NCI-H146 treated with DMSO at 0.1 percent for 48 hours (cell line): ENCODE data around the gene PAXIP1.
"Not testable (repeated sequence)": the region's sequence is repeated elsewhere in the genome, so short reads cannot be mapped to it uniquely, and the experiment has no call there.

Experiments used
- DNase-seq: peaks from one replicate; lab custom pipeline; 2025; ENCODE audit not compliant: unreplicated experiment; lab: John Stamatoyannopoulos, UW

Gene PAXIP1, protein sequence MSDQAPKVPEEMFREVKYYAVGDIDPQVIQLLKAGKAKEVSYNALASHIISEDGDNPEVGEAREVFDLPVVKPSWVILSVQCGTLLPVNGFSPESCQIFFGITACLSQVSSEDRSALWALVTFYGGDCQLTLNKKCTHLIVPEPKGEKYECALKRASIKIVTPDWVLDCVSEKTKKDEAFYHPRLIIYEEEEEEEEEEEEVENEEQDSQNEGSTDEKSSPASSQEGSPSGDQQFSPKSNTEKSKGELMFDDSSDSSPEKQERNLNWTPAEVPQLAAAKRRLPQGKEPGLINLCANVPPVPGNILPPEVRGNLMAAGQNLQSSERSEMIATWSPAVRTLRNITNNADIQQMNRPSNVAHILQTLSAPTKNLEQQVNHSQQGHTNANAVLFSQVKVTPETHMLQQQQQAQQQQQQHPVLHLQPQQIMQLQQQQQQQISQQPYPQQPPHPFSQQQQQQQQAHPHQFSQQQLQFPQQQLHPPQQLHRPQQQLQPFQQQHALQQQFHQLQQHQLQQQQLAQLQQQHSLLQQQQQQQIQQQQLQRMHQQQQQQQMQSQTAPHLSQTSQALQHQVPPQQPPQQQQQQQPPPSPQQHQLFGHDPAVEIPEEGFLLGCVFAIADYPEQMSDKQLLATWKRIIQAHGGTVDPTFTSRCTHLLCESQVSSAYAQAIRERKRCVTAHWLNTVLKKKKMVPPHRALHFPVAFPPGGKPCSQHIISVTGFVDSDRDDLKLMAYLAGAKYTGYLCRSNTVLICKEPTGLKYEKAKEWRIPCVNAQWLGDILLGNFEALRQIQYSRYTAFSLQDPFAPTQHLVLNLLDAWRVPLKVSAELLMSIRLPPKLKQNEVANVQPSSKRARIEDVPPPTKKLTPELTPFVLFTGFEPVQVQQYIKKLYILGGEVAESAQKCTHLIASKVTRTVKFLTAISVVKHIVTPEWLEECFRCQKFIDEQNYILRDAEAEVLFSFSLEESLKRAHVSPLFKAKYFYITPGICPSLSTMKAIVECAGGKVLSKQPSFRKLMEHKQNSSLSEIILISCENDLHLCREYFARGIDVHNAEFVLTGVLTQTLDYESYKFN

DNA sequence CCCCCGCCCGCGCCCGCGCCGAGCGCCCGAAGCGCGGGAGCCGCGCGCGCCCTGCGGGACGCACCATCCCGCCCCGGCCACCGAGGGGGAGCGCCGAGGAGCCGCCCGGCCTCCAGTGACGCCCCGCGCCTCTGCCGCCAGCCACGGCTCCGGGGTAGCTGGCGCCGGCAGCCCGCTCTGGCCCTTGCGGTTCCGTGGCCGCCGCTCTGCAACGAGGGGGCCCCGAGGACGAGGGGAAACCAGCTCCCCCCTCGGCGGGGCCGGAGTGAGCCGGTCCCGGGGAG lies at the start of gene PAXIP1:
PAXIP1 (minus strand) TSS at position 33 of the 284 bp plus-strand sequence. CDS start 195 bp downstream, outside the sequence.
- no peak for DNase-seq

DNA sequence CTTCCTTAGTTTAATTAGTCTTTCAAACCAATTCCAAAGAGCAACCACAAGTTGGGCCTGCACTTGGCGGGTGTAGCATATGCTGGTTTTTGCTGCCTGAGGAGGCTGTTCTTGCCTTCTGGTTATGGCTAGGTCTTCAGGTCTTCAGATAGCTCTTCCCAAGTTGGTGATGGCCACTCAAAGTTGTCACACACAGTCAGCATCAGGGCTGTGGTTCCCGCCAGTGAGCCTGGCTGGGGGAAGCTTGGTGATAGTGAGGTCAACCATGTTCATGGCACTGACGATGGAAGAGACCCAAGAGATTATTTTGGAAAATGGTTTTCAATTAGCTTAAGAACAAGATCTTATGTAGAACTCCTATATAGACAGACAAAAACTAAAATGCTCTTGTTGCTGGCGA lies 48.4 kb upstream of the PAXIP1 start:
- DNase-seq: no peak

DNA sequence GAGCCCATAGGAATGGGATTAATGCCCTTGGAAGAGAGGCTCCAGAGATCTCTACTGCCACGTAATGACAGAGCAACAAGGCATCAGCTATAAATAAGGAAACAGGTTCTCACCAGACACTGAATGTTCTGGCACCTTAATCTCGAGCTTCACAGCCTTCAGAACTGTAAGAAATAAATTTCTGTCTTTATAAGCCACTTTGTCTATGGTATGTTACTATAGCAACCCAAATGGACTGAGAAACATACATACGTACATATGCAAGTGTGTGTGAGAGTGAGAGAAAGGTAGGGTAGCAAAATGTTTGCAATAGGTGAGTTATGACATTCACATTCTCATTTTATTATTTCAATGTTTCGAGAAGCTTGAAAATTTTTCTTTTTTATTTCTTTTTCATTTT lies 45.1 kb upstream of the PAXIP1 start:
- DNase-seq: no peak

DNA sequence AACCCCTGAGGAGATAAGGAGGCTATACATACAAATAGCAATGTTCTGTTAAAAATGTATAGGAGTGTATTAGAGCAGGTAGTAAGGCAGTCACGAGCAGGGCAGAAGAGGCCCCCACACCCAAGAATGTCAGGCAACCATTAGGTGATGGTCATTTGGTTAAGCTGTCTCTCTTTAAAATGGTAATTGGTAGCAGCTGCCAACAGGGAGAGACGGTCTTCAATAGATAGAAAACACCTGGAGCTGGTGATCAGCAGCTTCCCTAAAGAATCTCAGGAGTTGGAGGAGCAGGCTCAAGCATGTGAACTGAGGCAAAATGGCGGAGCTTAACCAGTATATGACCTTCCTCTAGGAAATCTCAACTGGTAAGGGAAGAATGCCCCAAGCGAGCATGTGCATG lies 40.8 kb upstream of the PAXIP1 start:
- no peak for DNase-seq

DNA sequence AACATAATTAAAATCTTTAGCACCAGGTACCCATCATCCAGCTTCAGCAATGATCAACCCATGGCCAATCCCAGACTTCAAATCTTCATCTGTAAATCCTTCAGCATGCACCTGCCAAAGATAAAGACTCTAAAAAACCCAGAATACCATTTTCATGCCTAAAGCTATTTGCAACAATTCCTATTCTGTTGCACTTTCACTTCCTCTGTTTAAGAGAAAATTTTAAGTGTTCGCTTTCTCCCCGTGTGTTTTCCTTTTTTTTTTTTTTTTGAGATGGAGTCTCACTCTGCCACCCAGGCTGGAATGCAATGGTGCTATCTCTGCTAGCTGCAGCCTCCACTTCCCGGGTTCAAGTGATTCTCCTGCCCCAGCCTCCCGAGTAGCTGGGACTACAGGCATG lies 35.4 kb upstream of the PAXIP1 start:
- DNase-seq: no peak

DNA sequence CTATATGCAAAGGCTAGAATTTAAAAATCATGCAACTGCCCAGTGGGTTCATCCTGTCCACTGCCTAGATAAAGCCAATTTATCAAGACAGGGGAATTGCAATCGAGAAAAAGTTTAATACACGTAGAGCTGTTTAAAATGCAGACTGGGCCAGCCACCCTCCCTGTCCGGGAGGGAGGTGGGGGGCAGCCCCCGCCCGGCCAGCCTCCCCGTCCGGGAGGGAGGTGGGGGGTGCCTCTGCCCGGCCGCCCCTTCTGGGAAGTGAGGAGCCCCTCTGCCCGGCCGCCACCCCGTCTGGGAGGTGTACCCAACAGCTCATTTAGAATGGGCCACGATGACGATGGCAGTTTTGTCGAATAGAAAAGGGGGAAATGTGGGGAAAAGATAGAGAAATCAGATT lies 31.6 kb upstream of the PAXIP1 start:
- DNase-seq: not testable (repeated sequence)

DNA sequence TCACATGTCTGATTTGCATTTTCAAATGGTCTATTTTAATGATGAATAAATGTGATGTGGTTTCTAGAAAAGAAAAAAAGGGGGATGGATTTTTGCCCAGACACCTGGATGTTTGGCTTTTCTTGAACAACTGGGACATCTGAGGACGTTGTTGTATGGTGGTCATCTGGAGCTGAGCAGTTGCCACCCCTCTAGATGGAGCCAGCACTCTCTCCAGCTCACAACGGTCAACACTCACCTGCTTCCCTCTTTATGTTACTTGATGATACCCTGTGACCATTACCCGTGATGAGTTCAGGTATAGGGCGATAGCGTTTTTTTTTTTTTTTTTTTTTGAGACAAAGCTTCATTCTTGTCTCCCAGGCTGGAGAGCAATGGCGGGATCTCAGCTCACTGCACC lies 30.1 kb upstream of the PAXIP1 start:
- no peak for DNase-seq

DNA sequence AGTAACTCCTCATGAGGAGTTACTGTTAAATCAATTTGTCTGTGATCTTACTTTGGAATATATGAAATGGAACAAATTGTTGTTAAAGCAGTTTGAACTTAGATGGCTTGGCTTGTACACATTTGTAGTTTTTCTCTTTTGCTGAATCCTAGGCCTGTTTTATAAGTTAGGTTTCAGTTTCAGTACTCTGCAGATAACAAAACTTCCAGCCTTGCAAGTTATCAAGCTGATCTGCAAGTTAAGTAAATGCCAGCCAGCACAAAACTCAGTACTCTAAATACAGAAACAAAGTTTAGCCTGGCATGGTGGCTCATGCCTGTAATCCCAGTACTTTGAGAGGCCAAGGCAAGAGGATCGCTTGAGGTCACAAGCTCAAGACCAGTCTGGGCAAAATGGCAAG lies 25.0 kb upstream of the PAXIP1 start:
- DNase-seq: no peak

DNA sequence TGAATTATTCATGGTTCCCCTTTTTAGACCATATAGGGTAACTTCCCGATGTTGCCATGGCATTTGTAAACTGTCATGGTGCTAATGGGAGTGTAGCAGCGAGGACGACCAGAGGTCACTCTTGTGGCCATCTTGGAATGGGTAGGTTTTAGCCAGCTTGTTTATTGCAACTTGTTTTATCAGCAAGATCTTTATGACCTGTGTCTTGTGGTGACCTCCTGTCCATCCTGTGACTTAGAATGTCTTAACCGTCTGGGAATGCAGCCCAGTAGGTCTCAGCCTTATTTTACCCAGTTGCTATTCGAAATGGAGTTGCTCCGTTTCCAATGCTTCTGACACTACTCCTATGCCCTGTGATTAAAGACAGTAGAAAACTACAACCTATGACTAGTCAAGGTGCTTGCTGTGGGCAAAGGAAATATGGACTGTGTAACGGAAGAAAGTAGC lies 18.8 kb upstream of the PAXIP1 start:
- DNase-seq: no peak

DNA sequence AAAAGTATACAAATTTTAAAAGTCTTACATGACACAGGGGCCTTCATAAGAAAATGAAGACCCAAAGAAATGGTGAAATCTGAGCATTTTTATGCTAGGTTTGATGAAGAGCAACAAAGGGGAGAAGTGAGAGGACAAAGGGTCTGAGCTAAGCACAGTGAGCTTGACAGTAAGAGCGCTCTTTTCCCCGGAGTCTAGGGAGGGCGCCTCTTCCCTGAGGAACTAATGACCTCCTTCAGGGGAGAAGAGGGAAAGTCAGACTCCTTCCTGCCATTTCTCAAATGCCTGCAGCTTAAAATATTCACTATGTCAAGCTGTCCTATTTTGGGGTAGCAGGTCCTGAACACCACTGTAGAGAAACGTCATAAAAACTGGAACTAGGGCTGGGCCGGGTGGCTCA lies 18.1 kb upstream of the PAXIP1 start:
- DNase-seq: no peak

DNA sequence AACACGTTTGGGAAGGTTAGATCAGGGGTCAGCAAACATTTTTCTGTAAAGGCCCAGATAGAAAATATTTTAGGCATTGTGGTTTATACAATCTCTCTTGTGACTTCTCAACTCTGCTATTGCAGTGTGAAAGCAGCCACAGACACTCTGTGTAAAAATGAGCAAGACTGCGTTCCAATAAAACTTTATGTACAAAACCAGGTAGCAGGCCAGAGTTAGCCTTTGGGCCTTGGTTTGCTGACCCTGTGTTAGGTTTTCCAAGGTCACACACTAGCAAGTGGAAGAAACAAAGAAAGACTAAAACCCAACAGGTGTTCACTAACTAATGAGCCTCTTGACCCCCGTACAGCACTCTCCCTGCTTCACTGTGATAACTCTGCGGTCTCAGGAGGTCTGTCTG lies 14.9 kb upstream of the PAXIP1 start:
- DNase-seq: no peak

DNA sequence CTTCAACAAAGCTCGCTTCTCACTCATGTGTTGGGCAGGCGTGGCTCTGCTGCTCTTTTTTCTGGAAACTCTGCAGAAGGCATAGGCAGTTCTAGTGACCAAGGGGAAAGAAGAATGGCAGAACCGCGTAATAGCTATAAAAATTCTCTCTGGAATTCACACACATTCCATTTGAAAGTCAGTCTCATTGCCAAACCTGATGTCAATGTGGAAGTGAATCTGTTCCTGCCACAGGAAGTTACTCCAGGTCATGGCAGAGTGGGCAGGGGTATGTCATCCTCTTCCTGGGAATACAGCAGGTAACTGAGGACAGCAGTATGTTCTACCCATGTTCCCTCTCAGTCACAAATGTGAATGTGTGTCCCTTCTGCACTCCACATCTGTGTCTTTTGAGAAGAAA lies 8.2 kb upstream of the PAXIP1 start:
- no peak for DNase-seq

DNA sequence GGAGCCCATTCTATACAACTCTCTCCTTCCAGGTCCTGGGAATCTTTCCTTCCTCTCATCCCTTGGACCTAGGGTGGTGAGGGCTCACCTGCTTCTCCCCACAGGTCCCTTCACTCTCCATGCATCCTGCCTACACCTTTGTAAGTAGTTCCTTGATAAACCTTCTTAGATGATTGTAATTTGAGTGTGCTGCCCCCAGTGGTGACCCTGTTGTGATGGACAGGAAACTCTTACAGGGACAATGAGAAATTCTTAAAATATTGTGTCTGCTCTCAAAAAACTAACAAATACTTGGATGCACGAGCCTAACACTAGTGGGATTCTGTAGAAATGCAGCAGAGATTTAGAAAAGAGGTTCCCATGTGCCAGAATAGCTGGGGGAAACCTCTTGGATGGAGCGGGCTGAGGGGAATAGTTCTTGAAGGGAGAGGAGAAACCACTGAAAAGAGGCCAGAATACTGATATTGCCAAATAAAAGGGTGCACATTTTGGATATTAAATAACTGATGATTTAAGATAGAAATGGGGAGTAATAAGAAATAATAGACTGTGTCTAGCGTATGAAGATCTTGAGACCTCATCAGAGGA lies 6.7 kb upstream of the PAXIP1 start:
- DNase-seq: no peak

DNA sequence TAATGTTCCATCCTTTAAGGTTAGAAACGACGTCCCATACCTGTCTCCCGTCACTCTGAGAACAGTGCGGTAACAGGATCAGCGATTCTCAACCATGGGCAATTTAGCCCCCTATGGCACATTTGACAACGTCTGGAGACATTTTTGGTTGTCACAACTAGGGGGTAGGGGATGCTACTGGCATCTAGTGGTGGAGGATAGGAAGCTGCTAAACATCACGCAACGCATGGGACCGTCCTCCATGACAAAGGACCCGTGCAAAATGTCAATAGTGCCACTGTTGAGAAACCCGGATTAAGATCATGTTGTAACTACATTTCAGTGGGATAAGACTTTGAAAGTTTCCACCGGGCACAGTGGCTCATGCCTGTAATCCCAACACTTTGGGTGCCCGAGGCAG lies 5.0 kb upstream of the PAXIP1 start:
- DNase-seq: no peak

DNA sequence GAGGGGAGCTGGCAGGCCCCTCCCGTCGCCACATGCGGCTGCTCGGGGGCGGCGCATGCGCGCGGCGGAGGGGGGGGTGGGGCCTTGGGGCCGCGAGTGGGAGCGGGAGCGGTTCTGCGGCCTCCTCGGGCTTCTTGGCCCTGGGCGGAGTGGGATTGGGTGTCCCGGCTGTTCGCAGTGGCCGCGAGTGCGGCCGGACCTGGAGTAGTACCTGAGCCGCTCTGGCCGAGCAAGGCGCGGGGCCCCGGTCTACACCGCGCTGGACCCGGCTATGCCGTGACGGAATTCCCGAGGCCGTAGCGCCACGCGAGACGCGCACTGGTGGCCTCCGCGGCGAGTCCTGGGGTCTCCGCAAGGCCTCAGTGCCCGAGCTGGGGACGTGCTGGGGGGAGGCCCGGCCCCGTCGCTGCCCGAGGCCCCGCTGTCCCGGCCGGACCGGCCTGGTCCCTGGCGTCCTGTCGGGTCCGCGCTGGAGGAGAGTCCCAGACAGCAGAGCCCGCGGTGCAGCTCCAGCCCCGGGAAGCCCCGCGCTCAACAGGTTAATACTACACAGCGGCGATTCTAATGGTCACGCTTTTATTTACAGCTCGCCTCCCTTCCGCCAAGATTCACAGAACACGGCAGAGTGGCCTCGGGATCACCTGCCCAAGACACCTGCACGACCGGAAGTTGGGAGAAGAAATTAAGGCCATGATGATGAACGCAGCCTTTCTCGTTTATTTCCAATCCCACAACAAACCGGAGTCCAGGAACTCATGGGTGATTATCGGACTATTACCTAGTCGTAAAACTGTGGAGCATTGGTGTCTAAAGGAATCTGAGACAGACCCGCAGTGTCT lies 671 bp upstream of the PAXIP1 start:
- DNase-seq: peak; percentile 77

DNA sequence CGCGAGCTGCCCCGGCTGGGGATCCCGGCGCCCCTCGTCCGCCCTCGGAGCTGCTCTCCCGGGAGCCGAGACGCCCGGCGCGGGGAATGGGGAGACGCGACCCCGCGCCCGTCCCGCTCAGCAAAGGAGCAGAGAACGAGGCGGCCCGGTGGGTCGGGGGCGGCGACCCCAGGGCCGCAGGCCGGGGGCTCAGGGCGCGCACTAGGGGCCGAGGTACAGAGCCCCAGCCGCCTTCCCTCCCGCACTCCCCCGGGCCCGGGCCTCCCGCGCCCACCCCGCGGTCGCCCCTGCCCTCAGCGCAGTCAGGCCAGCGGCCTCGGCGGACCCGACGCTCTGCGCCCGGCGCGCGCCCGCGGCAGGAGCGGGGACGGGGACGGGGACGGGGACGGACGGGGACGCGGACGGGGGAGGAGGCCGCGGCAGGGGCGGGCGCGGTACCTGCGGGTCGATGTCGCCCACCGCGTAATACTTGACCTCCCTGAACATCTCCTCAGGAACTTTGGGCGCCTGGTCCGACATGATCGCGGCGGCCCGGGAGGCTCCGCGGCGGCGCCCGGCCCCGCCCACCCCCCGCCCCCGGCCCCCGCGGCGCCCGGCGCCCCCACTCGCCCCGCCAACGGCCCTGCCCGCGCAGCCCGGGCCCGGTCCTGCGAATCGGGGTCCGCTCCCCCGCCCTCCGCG lies 373 bp downstream of the PAXIP1 start:
- DNase-seq: peak; percentile 16

DNA sequence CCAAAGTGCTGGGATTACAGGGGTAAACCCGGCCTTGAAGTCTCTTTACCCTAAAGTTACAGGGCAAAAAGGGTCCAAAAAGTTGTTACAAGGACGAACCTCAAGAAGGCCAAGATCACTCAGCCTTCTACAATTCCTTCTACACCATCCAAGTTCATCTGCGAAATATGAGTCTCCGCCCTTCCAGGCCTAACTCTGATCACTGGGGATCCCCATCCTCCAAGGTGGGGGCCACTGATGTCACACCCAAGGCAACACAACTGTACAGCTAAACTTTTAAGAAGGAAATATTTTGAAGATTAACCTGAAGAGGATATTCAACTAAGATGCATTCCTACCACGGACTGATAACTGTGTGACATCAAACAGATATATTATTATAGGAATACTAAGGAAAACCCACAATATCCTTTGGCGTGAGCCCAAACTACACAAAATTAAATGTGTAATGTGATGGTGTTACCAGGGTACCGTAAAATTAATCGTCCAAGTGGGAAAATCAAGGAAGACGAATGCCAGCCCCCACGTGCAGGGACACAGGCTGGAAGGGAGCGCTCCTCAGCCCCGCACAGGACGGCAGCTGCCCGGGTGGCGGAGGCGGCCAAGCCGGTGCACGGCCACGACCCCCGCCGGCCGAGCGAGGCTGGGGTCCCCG lies 1.0 kb downstream of the PAXIP1 start:
- DNase-seq: no peak

DNA sequence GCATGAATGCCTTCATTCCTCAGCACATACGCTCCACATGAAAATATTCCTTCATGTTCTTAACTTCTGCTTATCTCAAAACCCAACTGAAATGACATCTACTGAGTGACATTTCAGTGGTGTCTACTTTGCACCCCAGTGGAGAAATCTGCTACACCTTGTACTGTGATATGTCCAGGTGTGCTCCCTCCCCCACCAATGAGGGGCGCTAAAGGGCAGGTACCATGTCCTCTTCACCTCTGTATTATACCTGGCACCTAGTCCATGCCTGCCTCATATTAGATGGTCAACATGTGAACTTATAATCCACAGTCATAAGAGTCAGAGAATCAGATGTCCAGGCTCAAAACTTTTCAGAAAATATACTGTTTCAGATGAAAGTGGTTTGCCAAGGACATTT lies 2.1 kb downstream of the PAXIP1 start:
- DNase-seq: no peak

DNA sequence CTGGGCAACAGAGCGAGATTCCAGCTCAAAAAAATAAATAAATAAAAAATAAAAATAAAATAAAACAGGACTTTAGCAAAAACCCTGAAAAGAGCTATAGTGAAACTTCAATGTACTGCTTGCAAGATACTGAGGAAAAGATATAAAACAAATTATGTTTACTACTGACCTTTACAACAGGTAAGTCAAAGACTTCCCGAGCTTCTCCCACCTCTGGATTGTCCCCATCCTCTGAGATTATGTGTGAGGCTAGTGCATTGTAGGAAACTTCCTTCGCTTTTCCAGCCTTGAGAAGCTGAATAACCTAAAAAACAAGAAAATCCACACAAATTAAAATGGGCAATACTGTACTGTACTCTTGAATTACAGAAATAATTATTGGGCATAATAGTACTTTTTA lies 4.4 kb downstream of the PAXIP1 start:
- DNase-seq: no peak
